ENCODE results near the gene LRMDA.

DNA sequence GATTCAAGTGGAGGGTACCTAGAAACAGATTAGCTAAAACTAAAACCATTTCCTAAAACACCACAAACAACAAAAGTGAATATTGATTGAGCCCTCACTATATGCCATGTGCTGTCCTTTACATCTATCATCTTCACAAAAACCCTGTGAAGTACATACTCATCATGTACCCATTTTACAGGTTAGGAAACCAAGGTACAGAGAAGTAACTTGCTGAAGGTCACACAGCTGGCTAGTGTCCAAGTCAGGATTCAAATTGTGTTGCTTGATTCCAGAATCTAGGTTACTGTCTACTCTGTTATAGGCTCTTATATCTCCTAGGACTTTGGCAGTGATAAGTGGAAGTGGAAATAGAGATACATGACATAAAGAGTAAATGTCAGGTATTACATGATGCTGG lies 463.8 kb downstream of the LRMDA start:
- TF ChIP-seq, protein P1, sequence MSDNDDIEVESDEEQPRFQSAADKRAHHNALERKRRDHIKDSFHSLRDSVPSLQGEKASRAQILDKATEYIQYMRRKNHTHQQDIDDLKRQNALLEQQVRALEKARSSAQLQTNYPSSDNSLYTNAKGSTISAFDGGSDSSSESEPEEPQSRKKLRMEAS (IDR thresholded peaks at IDR 0.05): no peak
- TF ChIP-seq CEBPB (IDR thresholded peaks at IDR 0.05) (no peak), YY1 (IDR thresholded peaks at IDR 0.05; ENCODE audit: low read depth) (no peak), CREB1 (IDR thresholded peaks at IDR 0.05; ENCODE audit: low read depth) (no peak), RAD21 (IDR thresholded peaks at IDR 0.05; ENCODE audit: low read depth) (no peak)
- TF ChIP-seq, protein P2, sequence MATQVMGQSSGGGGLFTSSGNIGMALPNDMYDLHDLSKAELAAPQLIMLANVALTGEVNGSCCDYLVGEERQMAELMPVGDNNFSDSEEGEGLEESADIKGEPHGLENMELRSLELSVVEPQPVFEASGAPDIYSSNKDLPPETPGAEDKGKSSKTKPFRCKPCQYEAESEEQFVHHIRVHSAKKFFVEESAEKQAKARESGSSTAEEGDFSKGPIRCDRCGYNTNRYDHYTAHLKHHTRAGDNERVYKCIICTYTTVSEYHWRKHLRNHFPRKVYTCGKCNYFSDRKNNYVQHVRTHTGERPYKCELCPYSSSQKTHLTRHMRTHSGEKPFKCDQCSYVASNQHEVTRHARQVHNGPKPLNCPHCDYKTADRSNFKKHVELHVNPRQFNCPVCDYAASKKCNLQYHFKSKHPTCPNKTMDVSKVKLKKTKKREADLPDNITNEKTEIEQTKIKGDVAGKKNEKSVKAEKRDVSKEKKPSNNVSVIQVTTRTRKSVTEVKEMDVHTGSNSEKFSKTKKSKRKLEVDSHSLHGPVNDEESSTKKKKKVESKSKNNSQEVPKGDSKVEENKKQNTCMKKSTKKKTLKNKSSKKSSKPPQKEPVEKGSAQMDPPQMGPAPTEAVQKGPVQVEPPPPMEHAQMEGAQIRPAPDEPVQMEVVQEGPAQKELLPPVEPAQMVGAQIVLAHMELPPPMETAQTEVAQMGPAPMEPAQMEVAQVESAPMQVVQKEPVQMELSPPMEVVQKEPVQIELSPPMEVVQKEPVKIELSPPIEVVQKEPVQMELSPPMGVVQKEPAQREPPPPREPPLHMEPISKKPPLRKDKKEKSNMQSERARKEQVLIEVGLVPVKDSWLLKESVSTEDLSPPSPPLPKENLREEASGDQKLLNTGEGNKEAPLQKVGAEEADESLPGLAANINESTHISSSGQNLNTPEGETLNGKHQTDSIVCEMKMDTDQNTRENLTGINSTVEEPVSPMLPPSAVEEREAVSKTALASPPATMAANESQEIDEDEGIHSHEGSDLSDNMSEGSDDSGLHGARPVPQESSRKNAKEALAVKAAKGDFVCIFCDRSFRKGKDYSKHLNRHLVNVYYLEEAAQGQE (IDR thresholded peaks at IDR 0.05; ENCODE audit: low read depth): no peak

All from Ishikawa (cell line).